Heart right ventricle (tissue), 16 donors: ENCODE measurements around the gene NOB1. TPM values are rescaled to one million over a fixed set of nuclear protein-coding genes. Genes with fewer than 3 reads are reported as not detected.
"Not testable (repeated sequence)": the region's sequence is repeated elsewhere in the genome, so short reads cannot be mapped to it uniquely, and the experiment has no call there.

Experiments
- ATAC-seq, 8 donors: fragments of 200-7000 bp; cut with Tn5 transposase; one replicate each; pipeline ENCODE4 v1.9.1; 2020; ENCODE audit warnings: mild to moderate bottlenecking in 8 of 8, moderate library complexity in 8 of 8, moderate number of reproducible peaks in 1 of 8
- DNase-seq, 2 donors: peaks; one replicate each; pipeline ENCODE4 v3.0.0-alpha.2; 2020
- H3K27ac ChIP-seq, 10 donors: fragments of 200-600 bp; sonication (generic) in 2 of 10; one replicate each; pipeline versions ENCODE4 v1.5.0 to v1.8.0; 2020 to 2022; ENCODE audit warnings: mild to moderate bottlenecking in 3 of 10
- H3K27me3 ChIP-seq, 7 donors: fragments of 200-600 bp; one replicate each; pipeline ENCODE4 v1.8.0; 2021 to 2022; ENCODE audit warnings: mild to moderate bottlenecking in 2 of 7
- H3K36me3 ChIP-seq, 9 donors: fragments of 200-600 bp; sonication (generic) in 1 of 9; one replicate each; pipeline versions ENCODE4 v1.5.0 to v1.8.0; 2020 to 2022; ENCODE audit warnings: mild to moderate bottlenecking in 2 of 9
- H3K4me1 ChIP-seq, 9 donors: fragments of 200-600 bp; sonication (generic) in 1 of 9; one replicate each; pipeline versions ENCODE4 v1.5.0 to v1.8.0; 2020 to 2022; ENCODE audit warnings: mild to moderate bottlenecking in 4 of 9
- H3K4me3 ChIP-seq, 10 donors: fragments of 200-600 bp; sonication (generic) in 2 of 10; one replicate each; pipeline versions ENCODE4 v1.5.0 to v1.8.0; 2020 to 2022; ENCODE audit warnings: mild to moderate bottlenecking in 7 of 10, moderate library complexity in 2 of 10
- H3K9me3 ChIP-seq, 11 donors: fragments of 200-600 bp in 10 of 11; sonication (generic) in 2 of 11; one replicate each; pipeline versions ENCODE4 v1.5.0 to v1.8.0; 2013 to 2022; ENCODE audit warnings: mild to moderate bottlenecking in 2 of 11, control low read depth in 1 of 11, moderate library complexity in 1 of 11
- WGBS, 2 donors: extraction: QIAGEN DNeasy Blood & Tissue Kit; methylation state at CpG; one replicate each; pipeline ENCODE4 v1.1.7; 2013; ENCODE audit warnings: inconsistent platforms in 1 of 2; 5-methylcytosine and 5-hydroxymethylcytosine counted together
- intact Hi-C, 10 donors: fragments of 100-400 bp; cut with DNase I; formaldehyde crosslinking; loops; one replicate each; pipeline versions ENCODE4 v1.11.1 to v1.14.2; 2022
- polyA plus RNA-seq, 2 donors: library from polyadenylated mRNA; stranded (reverse); fragments of 200-250 nt; gene quantifications; one replicate each; pipeline ENCODE4 v1.2.3, GENCODE V29; 2013
- total RNA-seq, 10 donors: library from RNA; stranded (reverse); fragmentation: NEBNext Ultra II Directional in 3 of 10; extraction: Animal tissue kit (Norgen Biotek cat#: 25700) in 3 of 10; gene quantifications; one replicate each; pipeline versions ENCODE4 v1.2.1 to v1.2.4, GENCODE V29; 2021 to 2023
- TF ChIP-seq, protein P1 (sequence below), 9 donors: fragments of 200-600 bp; sonication (generic) in 2 of 9; IDR thresholded peaks; one replicate each; pipeline versions ENCODE4 v1.5.0 to v1.8.0; 2021 to 2022; ENCODE audit warnings: antibody characterized with exemption in 9 of 9, mild to moderate bottlenecking in 5 of 9, moderate library complexity in 1 of 9
- donor health status: Arrhythmogenic right ventricular cardiomyopathy.
- donor health status: ischemic (EF 13 %, LVEDD 7.1; RV severe dilation, severe dysfunction).
- donor health status: healthy with polysubstance abuse.
- donor health status: DM: no; HTN: yes; CAD: no.
- donor health status: DM: no; HTN: no; CAD: no.
- donor health status: ischemic (EF 25% LVEDD 6.9; RV normal size, moderate dysfunction).
- donor health status: ischemic (EF 25% LVEDD 5.7; RV mildly dilated, moderate dysfunction).
- donor health status: healthy.
- donor health status: DM: yes; HTN: yes; CAD: no.
- donor health status: Ischemic cardiomyopathy.
- donor health status: ischemic (EF 35%, LVEDD 5.7; RV mildly dilated, moderate dysfunction).
- donor health status: nonischemic (EF 11% LVEDD 7.7; RV severe dilation, severe dysfunction).
- donor health status: DM: yes; HTN: yes; CAD: no.
- donor health status: PGD.
- donor health status: ischemic (EF 29% LVEDD 5.4; RV normal size, mild dysfunction).
- donor health status: nonischemic (EF 23%, LVEDD 6.1; RV moderate dilation, normal function).

The NOB1 gene
- total and polyA plus RNA-seq, 12 donors = 5.4 to 23.4 (median 15.6) TPM

DNA sequence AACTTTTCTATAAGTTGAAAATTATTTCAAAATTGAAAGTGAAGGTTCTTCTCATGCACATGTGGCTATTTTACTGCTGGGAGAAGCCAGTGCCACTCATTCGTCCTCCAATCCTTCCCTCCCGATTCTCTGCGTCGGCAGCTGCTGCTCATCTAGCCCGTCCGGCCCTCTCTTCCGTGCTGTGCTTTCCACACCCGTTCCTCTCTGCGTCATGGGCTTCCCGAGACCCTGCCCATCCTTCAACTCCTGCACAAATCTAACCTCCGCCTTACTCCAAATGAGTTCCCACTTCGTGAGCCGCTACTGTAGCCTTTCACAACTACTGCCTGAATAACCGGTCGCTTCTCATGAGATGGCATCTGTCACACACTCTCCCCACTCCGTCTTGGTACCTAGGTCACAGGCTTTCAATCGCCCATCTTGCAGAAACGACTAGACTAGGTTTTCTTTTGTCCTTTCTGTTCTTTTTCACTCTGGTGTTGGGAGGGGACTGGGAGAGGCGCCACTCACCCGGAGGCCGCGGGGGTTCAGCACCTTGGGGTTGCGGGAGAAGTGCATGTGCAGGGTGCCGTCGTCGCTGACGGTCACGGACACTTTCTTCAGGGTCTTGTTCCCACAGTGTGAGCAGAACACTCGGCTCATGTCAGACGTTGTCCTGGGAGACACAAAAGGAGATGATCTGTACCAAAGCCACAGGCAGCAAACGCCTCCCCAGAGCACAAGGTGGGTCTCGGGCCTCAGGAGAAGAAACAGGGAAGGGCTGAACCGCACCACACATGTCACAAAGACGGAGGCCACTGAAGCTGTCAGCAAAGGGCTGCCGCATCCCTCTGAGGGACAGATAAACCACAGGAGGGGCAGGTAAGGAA, 10.1 kb downstream of the NOB1 start:
- H3K27me3 ChIP-seq = no peaks in the 10 kb centered on the region
- intact Hi-C loops = no loop called here
- DNase-seq (no peak), ATAC-seq (no peak)
- H3K4me3 ChIP-seq = no peak overlapping the region
- WGBS, 2 donors = 94% methylated on average over 35 of the region's 35 CpGs
- H3K4me1 ChIP-seq = peaks cover 0 to 17% (median 13%) of the 10 kb centered on the region in 9 donors
- TF ChIP-seq, protein P1, sequence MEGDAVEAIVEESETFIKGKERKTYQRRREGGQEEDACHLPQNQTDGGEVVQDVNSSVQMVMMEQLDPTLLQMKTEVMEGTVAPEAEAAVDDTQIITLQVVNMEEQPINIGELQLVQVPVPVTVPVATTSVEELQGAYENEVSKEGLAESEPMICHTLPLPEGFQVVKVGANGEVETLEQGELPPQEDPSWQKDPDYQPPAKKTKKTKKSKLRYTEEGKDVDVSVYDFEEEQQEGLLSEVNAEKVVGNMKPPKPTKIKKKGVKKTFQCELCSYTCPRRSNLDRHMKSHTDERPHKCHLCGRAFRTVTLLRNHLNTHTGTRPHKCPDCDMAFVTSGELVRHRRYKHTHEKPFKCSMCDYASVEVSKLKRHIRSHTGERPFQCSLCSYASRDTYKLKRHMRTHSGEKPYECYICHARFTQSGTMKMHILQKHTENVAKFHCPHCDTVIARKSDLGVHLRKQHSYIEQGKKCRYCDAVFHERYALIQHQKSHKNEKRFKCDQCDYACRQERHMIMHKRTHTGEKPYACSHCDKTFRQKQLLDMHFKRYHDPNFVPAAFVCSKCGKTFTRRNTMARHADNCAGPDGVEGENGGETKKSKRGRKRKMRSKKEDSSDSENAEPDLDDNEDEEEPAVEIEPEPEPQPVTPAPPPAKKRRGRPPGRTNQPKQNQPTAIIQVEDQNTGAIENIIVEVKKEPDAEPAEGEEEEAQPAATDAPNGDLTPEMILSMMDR (IDR thresholded peaks at IDR 0.05) = no peak
- H3K36me3 ChIP-seq = peaks cover 0 to 100% (median 73%) of the 10 kb centered on the region in 9 donors
- H3K9me3 ChIP-seq = no peaks in the 10 kb centered on the region
- no peak overlapping the region for H3K27ac ChIP-seq

DNA sequence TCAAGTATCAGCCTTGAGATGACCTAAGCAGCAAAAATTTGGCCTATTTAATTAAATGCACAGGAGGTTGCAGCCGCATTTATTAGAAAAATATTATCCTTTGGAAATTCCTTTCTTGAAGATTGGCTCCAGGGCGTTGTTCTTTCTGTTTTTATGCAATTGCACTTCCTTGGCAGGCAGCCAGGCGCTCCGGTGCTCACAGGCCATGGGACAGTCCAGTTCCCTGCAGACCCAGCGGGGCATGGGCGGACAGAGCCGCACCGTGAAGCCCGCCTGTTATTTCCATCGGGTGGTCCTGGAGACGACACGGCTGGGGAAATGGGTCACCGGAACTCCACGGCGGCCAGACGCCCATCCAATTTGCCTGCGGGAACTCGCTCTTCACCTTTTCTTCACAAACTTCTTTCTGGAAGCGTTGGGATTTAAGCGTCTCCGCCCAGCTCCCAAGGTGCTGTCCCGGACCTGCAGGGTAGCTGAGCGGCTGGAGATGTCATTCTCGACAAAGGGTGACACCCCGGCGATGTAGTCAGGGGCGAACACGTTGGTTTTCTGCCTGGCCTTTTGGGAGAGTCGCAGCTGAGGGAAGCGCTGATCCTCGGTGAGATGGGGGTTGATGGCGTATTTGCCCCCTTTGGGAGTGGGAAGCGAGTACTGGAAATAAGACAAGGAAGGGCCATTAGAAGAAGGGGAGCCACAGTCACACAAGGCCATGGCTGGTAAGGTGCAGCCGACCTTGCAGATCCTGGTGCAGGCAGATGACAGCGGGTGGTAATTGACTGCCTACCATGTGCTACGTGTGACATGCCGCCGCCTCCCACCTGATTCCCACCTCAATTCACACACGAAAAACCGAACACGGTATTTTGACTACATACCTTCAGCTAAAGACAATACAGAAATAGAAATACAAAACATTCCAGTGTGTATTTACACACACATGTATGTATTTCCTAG, 12.5 kb downstream of the NOB1 start:
- no peak overlapping the region for H3K4me3 ChIP-seq
- whole genome bisulfite sequencing, 2 donors = 71 to 74% methylated on average over 37 to 41 of the region's 41 CpGs
- H3K27me3 ChIP-seq = no peaks in the 10 kb centered on the region
- TF ChIP-seq, protein P1 (IDR thresholded peaks at IDR 0.05) = no peak
- intact Hi-C loops = loop anchor here in 1 of 10 donors (2.0 kb wide), 1 partner anchor 15 kb away; the partner anchor contains the start of gene NQO1
- peaks cover 0 to 78% (median 51%) of the 10 kb centered on the region in 9 donors for H3K36me3 ChIP-seq
- H3K4me1 ChIP-seq = peaks cover 0 to 28% (median 13%) of the 10 kb centered on the region in 9 donors
- ATAC-seq = peak in 7 of 8 donors; percentile 53 to 70 (median 65)
- peak; percentile 80 to 82 for DNase-seq
- H3K9me3 ChIP-seq = no peaks in the 10 kb centered on the region
- peak overlapping the region in 5 of 10 donors; percentile 5 to 66 (median 49) for H3K27ac ChIP-seq

DNA sequence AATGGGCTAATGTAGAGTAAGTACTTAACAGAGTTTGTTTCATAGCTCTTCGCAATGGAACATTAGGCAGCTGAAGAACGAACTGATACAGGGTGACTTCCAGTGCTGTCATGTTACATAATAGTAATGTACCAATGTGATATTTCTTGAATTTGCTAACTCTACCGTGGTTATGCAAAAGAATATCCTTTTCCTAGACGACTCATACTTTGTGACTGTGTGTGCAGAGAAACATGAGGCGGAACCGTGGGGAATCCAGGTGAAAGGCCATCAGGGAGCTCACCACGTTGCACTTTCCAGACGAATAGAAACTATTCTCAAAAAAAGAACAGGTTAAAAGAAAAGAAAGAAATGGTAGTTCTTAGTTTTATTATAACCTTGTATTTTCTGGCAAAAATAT, 13.2 kb downstream of the NOB1 start:
- Histone ChIP-seq H3K36me3 (peaks cover 0 to 71% (median 47%) of the 10 kb centered on the region in 9 donors), H3K4me3 (no peak overlapping the region), H3K4me1 (peaks cover 0 to 35% (median 13%) of the 10 kb centered on the region in 9 donors), H3K27me3 (no peaks in the 10 kb centered on the region), H3K9me3 (no peaks in the 10 kb centered on the region), H3K27ac (peak overlapping the region in 7 of 10 donors; percentile 2 to 66 (median 36))
- TF ChIP-seq, protein P1 (IDR thresholded peaks at IDR 0.05) = no peak
- ATAC-seq = no peak
- intact Hi-C loops = no loop called here
- DNase-seq = no peak
- 66 to 82% methylated on average over 8 of the region's 8 CpGs for WGBS, 2 donors

DNA sequence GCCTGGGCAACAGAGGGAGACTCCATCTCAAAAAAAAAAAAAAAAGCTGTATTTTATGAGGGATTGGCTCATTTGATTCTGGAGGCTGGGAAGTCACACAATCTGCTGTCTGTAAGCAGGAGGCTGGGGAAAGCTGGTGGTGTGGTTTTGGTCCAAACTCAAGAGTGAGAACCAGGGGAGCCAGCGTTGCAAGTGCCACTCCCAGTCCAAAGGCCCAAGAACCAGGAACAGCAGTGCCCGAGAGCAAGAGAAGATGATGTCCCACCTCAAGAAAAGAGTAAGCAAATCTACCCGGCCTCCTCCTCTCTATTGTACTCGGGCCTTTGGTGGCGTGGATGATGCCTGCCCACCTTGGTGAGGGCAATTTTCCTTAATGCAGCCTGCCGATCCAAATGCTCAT, 22.6 kb downstream of the NOB1 start:
- ATAC-seq (no peak), DNase-seq (no peak)
- Histone ChIP-seq H3K4me1 (peaks cover 2 to 23% (median 11%) of the 10 kb centered on the region in 9 donors), H3K27ac (no peak overlapping the region), H3K4me3 (no peak overlapping the region), H3K27me3 (no peaks in the 10 kb centered on the region), H3K9me3 (no peaks in the 10 kb centered on the region), H3K36me3 (no peaks in the 10 kb centered on the region)
- 95 to 98% methylated on average over 6 of the region's 6 CpGs for WGBS, 2 donors
- TF ChIP-seq, protein P1 (IDR thresholded peaks at IDR 0.05) = no peak
- intact Hi-C loops = no loop called here

DNA sequence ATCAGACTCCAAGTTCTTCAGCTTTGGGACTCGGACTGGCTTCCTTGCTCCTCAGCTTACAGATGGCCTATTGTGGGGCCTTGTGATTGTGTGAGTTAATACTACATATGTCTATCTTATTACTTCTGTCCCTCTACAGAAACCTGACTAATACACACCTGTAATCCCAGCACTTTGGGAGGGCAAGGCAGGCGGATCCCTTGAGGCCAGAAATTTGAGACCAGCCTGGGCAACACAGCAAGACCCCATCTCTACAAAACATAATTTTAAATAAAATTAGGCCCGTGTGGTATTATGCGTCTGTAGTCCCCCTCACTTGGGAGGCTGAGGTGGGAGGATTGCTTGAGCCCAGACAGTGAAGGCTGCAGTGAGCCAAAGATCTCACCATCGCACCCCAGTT, 23.4 kb downstream of the NOB1 start:
- H3K4me3 ChIP-seq, H3K27me3 ChIP-seq, DNase-seq, H3K27ac ChIP-seq, intact Hi-C loops, ATAC-seq, H3K9me3 ChIP-seq, H3K36me3 ChIP-seq: not testable (repeated sequence)
- H3K4me1 ChIP-seq = peaks cover 4 to 24% (median 14%) of the 10 kb centered on the region in 9 donors
- 79 to 92% methylated on average over 5 of the region's 5 CpGs for WGBS, 2 donors

DNA sequence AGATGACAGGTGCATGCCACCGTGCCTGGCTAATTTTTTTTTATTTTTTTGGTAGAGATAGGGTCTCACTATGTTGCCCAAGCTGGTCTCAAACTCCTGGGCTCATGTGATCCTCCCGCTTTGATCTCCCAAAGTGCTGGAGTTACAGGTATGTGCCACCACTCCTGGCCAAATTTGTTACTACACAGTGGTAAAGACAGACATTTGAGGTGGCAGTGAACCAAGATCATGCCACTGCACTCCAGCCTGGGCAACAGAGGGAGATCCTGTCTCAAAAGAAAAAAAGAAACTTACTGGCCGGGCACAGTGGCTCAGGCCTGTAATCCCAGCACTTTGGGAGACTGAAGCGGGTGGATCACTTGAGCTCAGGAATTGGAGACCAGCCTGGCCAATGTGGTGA, 25.7 kb downstream of the NOB1 start:
- H3K4me1 ChIP-seq = peaks cover 5 to 42% (median 27%) of the 10 kb centered on the region in 9 donors
- WGBS, 2 donors = 90 to 92% methylated on average over 4 of the region's 4 CpGs
- H3K4me3 ChIP-seq, H3K27ac ChIP-seq, ATAC-seq, DNase-seq, H3K27me3 ChIP-seq, H3K9me3 ChIP-seq, intact Hi-C loops, H3K36me3 ChIP-seq: not testable (repeated sequence)
